HG02852 (cell line): ENCODE results near the gene DHCR7.

Experiments used
- ATAC-seq: cut with Tn5 transposase; IDR thresholded peaks from one replicate; pipeline ENCODE4 v1.9.1; 2021; ENCODE audit warnings: mild to moderate bottlenecking, moderate library complexity; ENCODE audit not compliant: unreplicated experiment

Gene DHCR7

GRCh38 chr11:71459076-71459766 lies 11.0 kb upstream of the DHCR7 start:
- no peak for ATAC-seq

GRCh38 chr11:71458146-71459070 lies 10.2 kb upstream of the DHCR7 start:
- no peak for ATAC-seq

GRCh38 chr11:71456831-71457230 lies 8.6 kb upstream of the DHCR7 start:
- no peak for ATAC-seq

- no peak for ATAC-seq
Measured at GRCh38 chr11:71456294-71456693, 8.1 kb upstream of the DHCR7 start.

- no peak for ATAC-seq
Measured at GRCh38 chr11:71454470-71455113, 6.4 kb upstream of the DHCR7 start.

GRCh38 chr11:71453918-71454304 lies 5.7 kb upstream of the DHCR7 start:
- ATAC-seq = no peak

GRCh38 chr11:71453037-71453917 lies 5.1 kb upstream of the DHCR7 start, which contains the start of gene NADSYN1:
Gene NADSYN1, plus strand, starts transcription at chr11:71453203. Its CDS starts 94 bp downstream, at chr11:71453297.
- peak; percentile 48 for ATAC-seq

- no peak for ATAC-seq
Measured at GRCh38 chr11:71452199-71453036, 4.2 kb upstream of the DHCR7 start.

- no peak for ATAC-seq
Measured at GRCh38 chr11:71451596-71452198, 3.5 kb upstream of the DHCR7 start.

- no peak for ATAC-seq
Measured at GRCh38 chr11:71450939-71451338, 2.7 kb upstream of the DHCR7 start.

GRCh38 chr11:71450507-71450906 lies 2.3 kb upstream of the DHCR7 start:
- ATAC-seq = no peak

GRCh38 chr11:71449596-71449995 lies 1.4 kb upstream of the DHCR7 start:
- no peak for ATAC-seq

- peak; percentile 20 for ATAC-seq
Measured at GRCh38 chr11:71447791-71448256, 369 bp downstream of the DHCR7 start.

GRCh38 chr11:71446942-71447688 lies 1.1 kb downstream of the DHCR7 start:
- no peak for ATAC-seq

- no peak for ATAC-seq
Measured at GRCh38 chr11:71446150-71446549, 2.0 kb downstream of the DHCR7 start.

GRCh38 chr11:71444811-71445210 lies 3.4 kb downstream of the DHCR7 start:
- ATAC-seq = no peak

- ATAC-seq = no peak
Measured at GRCh38 chr11:71443736-71444445, 4.3 kb downstream of the DHCR7 start.

- ATAC-seq = no peak
Measured at GRCh38 chr11:71442880-71443279, 5.3 kb downstream of the DHCR7 start.
